Activated T-cell treated with anti-CD3 and anti-CD28 coated beads for 24 hours (primary cell): ENCODE data around the gene NKD1.
"Not testable (repeated sequence)": the region's sequence is repeated elsewhere in the genome, so short reads cannot be mapped to it uniquely, and the experiment has no call there.

ENCODE experiments used
- DNase-seq: peaks from one replicate; pipeline ENCODE4 v3.0.0-alpha.2; 2020; ENCODE audit warnings: low read depth

Gene NKD1

DNA sequence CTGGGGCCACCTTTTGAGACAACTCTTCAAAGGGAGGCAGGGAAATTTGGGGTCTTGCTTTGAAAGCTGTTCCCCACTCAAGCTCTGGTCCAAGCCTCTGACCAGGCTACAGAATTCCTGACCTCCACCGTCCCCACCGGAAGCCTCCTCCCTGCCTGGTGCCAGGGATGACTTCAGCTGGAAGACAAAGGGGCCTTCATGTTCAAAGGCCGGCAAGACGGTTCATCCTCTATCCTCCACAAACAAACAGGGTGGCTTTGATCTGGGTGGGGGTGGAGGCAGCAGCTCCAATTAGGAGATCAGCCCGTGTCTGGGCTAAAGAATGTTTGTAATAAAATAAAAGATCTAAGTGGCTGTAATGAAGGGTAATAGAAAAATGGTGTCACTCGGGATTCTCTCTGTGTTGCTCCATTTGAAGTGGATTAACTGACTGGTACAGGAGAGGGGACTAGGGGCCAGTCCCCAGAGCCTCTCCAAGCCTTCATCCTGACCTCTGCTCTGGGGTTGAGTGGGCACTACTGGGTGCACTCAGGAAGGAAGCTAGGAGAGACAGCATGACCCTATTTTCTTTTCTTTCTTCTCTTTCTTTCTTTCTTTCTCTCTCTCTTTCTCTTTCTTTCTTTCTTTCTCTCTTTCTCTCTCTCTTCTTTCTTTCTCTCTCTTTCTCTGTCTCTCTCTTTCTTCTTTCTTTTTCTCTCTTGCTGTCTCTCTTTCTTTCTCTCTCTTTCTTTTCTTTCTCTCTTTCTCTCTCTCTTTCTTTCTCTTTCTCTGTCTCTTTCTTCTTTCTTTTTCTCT is 27.5 kb upstream of the NKD1 start:
- no peak for DNase-seq

DNA sequence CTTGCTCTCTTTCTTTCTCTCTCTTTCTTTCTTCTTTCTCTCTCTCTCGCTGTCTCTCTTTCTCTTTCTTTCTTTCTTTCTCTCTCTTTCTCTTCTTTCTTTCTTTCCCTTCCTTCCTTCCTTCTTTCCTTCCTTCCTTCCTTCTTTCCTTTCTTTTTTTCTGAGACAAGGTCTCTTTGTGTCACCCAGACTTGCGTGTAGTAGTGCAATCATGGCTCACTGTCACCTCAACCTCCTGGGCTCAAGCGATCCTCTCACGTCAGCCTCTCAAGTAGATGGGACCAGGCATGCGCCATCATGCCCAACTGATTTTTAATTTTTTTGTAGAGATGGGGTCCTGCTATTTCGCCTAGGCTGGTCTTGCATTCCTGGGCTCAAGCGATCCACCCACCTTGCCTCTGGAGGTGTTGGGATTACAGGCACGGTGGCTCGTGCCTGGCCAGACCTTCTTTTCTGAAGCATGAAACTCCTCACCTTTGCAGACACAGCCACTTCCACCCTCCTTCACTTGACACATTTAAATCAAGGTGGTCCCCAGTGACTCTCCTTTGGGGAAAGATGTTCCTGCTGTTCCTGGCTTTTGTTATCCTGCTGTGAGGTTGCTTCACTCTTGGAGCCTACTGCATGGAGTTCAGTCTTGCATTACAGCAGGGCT is 26.8 kb upstream of the NKD1 start:
- no peak for DNase-seq

DNA sequence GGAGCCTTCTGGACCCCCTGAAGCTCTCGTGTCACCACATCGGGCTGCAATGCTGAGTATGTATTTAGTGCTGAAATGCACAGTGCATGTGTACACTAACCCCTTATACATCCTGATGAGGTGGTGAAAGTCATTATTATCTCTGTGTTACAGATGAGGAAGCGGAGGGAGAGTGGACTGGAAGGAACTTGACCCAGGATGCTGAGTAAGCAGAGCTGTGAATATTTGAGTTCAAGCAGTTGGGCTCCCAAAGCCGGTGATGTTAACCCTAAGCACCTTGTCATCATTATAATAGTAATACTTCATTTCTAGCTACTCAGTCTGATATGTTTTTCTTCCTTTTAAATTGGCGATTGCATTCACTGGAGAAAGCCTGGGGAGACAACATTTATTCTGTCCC is 25.9 kb upstream of the NKD1 start:
- DNase-seq, result no peak

DNA sequence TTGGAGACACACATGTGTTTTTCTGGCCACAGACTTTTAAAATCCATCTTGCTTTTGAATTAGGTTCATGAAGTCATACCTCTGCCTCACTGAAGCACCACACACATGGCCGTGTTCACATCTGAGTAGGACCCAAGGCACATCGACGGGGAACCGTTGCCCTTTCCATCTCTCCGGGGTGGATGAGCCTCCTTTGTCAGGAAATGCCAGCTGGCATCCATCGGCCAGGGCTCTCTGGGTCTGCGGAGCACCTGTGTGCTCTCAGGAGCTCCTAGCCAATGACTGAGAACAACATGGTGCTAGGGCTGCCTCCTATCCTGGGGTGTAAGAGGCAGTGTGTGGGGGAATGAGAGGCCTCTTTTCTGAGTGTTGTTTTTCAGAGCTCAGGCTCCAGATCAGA is 24.5 kb upstream of the NKD1 start:
- DNase-seq, result no peak

DNA sequence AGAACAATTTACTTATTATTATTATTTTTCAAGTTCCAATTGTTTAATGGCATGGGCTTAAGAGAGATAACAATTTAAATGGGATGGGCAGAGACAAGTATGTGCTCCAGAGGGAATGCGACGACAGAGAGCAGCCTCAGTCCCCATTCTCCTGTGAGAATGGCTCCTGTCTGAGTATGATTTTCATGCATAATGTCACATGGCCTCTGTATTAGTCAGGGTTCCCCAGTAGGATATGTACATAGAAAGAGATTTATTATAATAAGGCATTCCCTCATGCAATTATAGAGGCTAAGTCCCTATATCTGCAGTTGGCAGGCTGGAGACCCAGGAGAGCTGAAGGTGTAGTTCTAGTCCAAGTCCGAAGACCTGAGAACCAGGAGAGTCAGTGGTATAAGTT is 22.9 kb upstream of the NKD1 start:
- DNase-seq, result no peak

DNA sequence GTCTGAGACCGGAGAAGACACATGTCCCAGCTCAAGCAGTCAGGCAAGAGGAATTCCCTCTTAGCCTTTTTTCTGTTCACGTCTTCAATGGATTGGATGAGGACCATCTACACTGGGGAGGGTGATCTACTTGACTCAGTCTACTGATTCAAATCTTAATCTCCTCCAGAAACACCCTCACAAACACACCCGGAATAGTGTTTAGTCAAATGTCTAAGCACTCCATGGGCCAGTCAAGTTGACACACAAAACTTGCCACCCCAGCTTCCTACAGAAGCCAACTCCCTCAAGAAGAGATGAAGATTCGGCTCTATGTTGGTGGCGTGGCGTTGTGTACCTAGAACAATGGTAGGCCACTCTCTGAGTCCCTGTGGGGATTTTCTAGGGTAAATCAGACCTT is 22.5 kb upstream of the NKD1 start:
- no peak for DNase-seq

DNA sequence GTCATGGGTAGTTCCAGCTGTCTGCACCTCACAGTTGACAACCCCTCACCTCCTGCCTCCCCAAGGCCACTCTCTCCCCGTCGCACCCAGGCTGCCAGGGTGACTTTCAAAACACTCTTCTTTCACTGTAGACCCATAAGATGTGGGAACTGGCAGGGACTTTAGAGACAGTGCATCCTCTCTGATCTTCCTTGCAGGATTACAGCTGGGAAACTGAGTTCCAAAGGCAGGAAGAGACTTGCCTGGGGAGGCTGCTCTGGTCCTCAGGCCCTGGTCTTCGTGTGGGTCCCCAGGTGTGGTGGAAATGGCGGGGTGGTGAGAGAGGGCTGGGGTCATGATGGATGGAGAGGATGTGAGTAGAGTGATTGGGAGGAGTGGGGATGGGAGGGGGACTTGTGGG is 21.9 kb upstream of the NKD1 start:
- DNase-seq, result no peak

DNA sequence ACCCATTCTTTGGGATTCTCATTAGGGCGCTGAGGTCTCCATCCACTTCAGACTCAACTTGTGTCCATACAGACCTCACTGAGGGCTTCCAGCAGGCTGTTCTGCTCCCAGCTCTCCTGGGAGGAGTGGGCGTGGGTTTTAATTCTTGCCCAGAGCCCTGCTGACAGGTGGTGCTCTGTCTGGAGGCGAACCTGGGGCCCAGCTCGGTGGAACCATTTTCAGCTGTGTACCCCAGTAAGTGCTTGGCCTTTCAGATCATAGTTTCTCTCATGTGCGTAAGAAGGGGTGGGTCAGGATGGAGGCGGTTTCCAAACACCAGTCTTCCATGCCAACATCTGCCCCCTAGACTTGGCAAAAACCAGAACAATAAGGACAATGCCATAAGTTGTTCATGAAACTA is 21.4 kb upstream of the NKD1 start:
- DNase-seq, result no peak

DNA sequence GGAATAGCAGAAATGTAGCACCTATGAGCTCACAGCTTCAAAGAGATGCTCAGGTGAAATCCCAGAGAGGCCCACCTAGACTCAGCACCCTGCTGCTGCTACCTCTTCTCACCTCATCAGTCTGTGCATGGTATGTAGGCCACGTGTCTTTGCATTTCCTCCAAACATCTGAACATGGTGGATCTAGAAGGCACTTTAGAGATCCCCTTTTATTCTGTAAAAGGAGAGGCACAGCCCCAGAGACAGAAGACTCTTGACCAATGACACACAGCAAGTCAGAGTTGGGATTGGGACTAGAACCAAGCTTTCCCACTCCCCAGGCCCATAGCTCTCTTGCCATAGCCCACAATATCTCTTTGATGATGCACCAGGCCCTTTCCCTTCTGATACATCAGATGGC is 19.4 kb upstream of the NKD1 start:
- DNase-seq, result no peak

DNA sequence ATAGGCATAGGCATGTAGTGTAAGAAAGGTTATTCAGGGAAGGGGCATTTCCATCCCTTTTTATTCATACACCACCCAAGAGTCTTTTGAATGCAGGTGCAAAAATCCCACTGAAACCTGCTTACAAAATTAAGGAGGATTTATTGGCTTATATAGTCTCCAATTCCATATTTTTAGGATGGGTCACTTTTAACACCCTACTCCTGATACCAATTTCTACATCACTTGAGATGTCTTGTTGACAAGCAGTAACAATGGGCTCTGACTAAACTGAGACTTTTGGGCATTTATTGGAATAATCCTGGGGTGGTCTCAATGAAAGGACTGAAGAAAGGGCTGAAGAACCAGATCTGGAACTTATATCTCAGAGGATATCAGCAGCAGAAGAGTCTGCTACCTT is 18.9 kb upstream of the NKD1 start:
- DNase-seq, result no peak

DNA sequence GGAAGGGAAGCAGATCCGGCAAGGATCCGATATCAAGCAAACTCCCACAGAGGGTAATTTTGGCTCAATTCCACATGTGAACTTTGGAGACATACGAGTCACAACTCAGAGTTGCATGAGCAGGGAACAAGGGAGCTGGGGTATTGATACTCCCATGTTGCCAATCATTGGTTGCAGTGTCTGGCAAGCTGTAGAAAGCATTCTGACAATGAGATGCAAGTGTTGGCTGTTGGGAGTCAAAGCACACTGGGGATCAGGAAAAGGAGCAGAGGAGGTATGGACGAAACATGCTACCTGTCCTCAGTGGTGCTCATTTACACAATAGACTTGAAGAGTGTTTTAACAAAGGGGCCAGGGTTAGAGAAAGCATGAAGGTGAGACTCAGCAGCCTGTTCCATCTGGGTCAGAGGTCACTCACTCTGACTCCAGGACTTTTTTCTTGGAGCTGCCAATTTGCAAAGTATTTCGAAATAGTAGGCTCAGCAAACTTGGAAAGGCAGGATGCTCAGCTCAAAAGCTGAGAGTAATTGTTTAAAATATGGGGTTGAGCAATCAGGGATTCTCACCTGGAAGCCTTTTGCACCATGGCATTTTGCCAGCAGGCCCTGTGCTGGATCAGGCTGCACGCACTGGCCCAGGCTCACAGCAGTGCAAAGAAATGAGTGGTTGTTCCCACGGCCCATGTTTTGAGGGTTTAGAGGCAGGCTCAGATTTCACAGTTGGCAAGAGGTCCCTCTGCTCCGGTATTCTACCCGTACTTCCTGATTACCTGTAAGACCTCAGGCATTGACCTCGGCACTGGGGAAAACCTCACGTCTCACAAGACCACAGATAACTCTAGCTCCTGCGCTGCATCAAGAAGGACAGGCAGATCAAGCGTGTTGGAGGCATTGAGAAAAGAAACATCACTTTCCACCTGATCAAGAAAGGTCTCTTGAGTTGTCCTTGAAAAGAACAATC is 17.6 kb upstream of the NKD1 start:
- DNase-seq, result no peak

DNA sequence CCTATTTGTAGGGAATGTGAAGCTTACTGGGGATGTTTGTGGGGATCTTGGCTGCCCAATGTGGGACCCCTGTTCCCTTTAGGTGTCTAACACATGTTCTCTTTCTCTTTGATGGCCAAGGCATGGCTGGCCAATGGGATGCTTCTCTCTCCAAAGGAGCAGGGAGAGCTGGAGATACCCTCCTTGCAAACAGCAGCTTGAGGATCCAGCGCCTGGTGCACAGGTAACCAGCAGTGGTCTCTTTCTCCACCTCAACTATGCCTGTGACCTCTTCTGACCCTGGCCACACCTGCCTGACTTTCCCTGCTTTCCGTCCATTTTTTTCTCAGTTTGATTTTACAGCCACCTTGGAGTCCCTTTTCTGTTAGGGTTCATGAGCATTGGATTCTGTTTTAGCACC is 16.8 kb upstream of the NKD1 start:
- no peak for DNase-seq

DNA sequence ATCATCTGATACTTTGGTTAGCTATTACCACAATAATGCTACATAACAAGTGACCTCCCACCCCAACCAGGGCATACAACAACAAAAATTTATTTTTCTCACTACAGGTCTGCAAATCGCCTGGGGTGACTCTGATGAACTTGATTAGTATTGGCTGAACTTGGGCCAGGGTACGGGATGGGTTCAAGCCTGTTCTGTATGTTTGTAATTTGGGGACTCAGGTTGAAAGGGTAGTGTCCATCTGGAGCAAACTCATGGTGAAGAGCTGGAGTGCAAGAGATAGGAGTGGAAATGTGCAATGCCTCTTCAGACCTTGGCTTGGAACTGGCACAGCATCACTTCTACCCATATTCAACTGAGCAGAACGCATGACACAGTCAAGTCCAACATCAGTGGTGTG is 16.3 kb upstream of the NKD1 start:
- no peak for DNase-seq

DNA sequence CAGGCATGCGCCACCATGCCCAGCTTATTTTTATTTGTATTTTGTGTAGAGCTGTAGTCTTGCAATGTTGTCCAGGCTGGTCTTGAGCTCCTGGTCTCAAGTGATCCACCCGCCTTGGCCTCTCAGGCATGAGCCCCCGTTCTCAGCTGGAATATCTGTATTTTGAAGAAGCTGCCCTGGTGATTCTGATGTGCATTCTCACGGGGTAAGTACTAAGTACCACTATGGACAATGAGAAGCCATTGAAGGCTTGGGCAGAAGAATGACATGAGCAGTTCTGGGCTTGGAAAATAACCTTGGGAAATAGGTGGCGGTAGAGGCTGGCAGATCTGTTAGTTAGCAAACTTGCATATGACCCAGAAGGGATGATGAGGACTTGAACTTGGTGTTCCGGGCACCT is 15.6 kb upstream of the NKD1 start:
- no peak for DNase-seq

DNA sequence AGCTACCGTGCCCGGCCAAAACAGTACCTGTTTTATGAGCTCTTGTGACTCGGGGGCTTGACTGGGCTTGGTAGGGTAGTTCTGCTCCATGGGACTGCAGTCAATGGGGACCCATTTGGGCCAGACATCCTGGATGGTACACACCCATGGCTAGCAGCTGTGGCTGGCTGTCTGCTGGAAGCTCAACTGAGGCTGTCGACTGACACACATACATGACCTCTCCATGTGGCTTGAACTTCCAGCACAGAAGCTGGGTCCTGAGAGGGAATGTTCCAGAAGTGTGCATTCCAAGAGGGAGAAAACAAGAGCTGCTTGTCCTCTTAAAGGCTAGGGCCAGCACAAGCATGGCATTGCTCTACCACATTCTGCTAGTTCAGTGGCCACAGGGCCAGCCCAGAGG is 14.9 kb upstream of the NKD1 start:
- DNase-seq, result no peak

DNA sequence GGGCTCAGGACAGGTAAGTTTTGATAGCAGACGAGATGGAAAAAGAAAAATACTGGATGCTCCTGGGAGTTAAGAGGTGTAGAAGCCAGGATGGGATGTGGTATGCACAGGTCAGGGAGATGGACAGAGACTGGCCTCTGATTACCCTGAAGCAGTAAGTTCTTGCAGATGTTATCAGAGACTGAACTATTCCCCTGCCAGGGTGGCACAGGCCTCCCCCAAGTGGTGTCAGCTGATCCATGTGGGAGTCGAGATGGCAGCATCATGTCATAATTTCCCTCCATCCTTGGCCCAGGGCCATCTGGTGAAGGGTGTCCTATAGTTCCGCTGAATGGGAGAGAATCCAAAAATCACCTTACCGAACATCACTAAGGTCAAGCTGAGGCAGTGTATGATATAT is 14.1 kb upstream of the NKD1 start:
- DNase-seq, result no peak

DNA sequence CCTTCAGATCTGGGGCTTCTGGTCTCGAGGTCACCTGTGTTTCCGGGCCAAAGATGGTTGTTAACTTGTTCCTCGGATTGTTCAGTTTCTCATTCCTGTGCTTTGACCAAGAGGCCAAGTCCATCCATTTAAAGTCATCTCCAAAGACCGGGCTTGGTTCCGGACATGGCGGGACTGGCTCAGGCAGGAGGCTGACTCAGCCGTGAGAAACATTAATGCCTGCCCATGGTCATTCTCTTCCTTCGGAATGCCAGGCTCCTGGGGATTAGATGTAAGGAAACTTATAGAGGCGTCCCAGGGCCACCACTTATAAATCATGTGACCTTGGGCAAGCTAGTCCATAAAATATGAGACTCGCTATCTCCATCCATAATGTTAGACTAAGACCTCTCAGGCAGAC is 13.6 kb upstream of the NKD1 start:
- DNase-seq, result no peak

DNA sequence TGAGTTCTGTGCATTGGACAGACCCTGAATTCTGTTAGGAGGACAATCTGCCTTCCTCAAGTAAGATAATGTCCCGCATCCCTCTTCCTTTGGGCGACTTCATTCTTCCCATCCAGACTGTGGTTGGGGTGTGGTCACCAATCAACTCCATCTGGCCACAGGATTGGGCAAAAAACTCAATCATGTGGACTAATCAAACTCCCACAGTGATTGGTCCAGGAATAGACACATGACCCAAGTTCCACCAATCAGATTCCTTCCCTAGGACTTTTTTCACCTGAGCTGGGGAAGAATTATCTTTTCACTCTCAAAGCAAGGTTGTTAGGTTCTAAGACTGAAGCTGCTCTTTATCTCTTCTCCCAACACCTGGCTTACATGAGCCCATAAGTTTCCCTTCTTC is 13.2 kb upstream of the NKD1 start:
- DNase-seq, result no peak

DNA sequence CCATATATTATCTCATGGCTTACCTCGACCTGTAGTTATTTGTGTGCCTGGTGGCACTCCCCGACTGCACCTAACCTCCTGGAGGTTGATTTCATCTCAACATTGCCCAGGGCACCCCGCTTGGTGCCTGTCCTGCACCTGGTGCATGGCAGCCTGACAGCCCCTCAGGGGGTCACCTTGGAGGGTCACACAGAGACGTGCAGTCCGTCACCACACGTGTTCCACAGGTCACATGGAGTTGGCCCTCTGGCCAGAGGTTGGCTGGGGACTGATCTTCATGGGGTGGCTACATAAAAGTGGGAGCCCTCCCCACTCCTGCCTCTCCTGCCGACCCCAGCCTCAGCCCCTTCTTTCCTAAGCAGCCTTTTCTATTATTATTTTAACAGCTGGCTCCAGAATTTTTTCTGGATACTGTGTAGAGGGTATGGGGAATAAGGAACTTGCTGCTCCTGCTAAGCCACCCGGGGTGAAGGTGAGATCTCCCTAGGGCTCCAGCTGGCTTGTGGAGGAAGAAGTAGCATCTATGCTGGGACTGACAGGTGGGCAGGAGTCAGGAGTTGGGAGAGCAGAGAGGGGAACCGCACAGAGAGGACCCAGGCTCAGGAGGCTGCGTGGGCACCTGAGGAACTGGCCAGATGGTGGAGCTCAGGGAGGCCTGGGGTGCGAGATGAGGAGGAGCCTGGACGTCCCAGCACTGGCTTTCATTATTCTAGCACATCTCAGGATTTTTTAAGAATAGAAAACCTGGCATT is 12.5 kb upstream of the NKD1 start:
- no peak for DNase-seq

DNA sequence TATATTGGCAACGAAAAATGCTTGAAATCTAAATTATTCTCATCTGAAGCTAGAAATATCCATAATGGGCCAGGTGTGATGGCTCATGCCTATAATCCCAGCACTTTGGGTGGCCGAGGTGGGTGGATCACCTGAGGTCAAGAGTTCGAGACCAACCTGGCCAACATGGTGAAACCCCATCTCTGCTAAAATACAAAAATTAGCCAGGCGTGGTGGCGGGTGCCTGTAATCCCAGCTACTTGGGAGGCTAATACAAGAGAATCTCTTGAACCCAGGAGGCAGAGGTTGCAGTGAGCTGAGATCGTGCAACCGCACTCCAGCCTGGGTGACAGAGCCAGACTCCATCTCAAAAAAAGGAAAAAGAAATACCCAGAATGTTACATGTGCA is 11.9 kb upstream of the NKD1 start:
- DNase-seq, result not testable (repeated sequence)

DNA sequence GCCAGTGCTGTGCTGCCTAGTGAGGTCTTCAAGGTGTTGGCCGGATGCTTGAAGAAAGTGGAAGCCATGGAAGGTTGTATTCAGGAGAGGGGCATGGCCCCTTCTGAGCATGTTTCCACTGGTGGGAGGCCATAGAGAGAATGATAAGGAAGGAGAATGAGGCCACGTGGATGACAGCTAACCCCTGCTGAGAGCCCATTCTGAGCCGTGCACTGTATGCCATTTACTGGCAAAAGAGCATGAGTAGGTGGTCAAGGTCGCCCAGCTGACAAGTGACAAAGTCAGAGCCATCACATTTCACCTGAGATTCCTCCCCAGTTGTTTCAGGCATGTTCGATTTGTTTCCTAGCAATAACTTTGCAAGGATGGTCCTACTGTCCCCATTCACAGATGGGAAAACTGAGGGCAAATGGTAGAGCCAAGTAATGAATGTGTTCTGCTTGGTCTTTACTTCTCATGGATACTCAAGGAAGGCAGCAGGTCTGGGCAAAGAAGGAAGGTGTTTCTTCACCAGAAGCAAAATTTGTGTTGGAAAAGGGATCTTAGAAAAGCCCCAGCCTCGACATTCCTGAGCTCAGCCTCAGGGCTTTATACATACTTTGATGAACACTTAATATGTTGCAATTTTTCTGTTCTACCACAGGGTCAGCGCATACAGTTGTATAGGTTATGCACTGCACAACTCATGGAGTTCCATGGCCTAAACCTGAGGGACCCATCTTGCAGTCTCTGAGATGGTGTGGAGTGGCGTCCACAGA is 10.5 kb upstream of the NKD1 start:
- DNase-seq, result no peak
